Right atrium auricular region (tissue), 2 donors: ENCODE results near the gene ANKRD60. TPM values are rescaled to one million over a fixed set of nuclear protein-coding genes. Genes with fewer than 3 reads are reported as not detected.

Experiments
- DNase-seq: peaks from one replicate; pipeline ENCODE4 v3.0.0-alpha.2; 2019; ENCODE audit warnings: low spot score
- H3K27ac ChIP-seq, 2 donors: fragments of 200-600 bp; sonication (generic); 1 replicate in 1 of 2; 2 replicates in 1 of 2; pipeline ENCODE4 v1.5.1; 2016 to 2019
- H3K27me3 ChIP-seq, 2 donors: fragments of 200-600 bp; sonication (generic); one replicate each; pipeline versions ENCODE4 v1.5.1 to v1.6.0; 2017 to 2019
- H3K36me3 ChIP-seq: fragments of 200-600 bp; sonication (generic); one replicate; pipeline ENCODE4 v1.5.1; 2016
- H3K4me1 ChIP-seq, 2 donors: fragments of 200-600 bp; sonication (generic); one replicate each; pipeline versions ENCODE4 v1.5.1 to v1.6.0; 2017 to 2019
- H3K4me3 ChIP-seq, 2 donors: fragments of 200-600 bp; sonication (generic); 1 replicate in 1 of 2; 2 replicates in 1 of 2; pipeline ENCODE4 v1.5.1; 2017 to 2019; ENCODE audit warnings: mild to moderate bottlenecking in 1 of 2, moderate library complexity in 1 of 2
- H3K9me3 ChIP-seq, 2 donors: fragments of 200-600 bp; sonication (generic); one replicate each; pipeline ENCODE4 v1.5.1; 2019
- total RNA-seq, 2 donors: library from RNA; depleted of rRNA; stranded (reverse); fragments of >200 nt; gene quantifications; one replicate each; pipeline ENCODE4 v1.1.0, GENCODE V29; 2016
- TF ChIP-seq, protein P1 (sequence below), 2 donors: fragments of 200-600 bp; sonication (generic); IDR thresholded peaks; one replicate each; pipeline ENCODE4 v1.5.1; 2019; ENCODE audit warnings: antibody characterized with exemption in 2 of 2

The ANKRD60 gene
- total RNA-seq, 2 donors from 2014 or later = not detected

DNA sequence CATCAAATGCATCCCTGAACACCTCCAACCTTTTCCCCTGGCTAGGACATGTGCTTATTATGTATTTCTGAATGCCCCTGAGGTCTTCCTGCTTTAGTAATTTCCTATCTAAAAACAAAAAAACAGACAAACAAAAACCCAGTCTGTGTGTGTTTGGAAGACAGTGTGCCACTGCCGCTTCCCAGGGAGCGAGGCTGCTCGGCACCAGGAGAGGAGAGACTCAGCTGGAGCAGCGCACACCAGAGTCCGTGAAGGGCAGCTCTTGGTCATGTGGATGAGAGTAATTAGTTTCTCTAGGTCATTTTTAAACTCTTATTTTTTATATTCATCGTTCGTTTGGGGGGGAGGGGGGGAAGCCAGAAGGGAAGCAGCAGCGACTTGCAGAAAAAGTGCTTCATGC is 10.0 kb upstream of the ANKRD60 start:
- no peak overlapping the region for H3K27ac ChIP-seq
- DNase-seq = no peak
- H3K4me1 ChIP-seq = no peaks in the 10 kb centered on the region

DNA sequence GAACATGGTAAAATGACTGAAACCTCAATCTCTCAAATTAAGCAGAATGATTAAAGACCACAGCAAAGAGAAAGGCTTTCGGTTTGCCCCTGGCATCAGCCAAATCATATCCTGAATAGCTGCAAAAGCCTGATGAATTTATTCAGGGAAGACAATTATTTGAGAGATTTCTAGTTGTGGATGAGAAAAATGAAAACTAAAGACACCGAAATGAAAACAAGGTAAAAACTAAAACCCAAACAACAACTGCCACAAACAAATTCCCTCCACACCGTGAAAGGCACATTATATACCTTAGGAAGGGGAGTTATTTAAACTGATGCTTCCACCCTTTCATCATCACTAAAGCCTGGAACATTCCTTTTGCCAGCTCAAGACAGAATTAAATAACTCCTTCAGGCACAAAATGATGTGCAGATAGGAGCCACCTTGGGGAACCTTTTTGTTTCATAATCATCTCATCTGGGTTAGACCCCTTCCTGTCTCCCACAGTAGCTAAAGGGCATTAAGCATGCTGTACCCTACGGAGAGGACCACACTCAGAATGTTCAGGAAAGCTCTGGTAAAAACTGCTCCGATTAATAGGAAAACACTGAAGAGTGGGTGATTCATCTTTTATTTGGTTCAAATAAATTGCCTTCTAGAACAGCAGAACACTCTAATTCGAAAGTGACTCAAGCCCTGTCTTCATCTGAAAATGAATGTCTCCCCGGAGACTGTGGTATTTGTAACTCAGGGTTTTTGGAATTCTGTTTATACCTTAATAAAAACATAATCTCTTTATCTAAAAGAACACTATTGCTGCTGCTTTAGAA is 9.1 kb upstream of the ANKRD60 start:
- no peaks in the 10 kb centered on the region for H3K4me1 ChIP-seq
- H3K4me3 ChIP-seq = peak overlapping the region in 1 of 2 donors; percentile 47
- H3K9me3 ChIP-seq = no peaks in the 10 kb centered on the region
- H3K36me3 ChIP-seq = peaks cover 8% of the 10 kb centered on the region
- H3K27ac ChIP-seq = no peak overlapping the region
- DNase-seq = no peak
- no peaks in the 10 kb centered on the region for H3K27me3 ChIP-seq
- TF ChIP-seq, protein P1, sequence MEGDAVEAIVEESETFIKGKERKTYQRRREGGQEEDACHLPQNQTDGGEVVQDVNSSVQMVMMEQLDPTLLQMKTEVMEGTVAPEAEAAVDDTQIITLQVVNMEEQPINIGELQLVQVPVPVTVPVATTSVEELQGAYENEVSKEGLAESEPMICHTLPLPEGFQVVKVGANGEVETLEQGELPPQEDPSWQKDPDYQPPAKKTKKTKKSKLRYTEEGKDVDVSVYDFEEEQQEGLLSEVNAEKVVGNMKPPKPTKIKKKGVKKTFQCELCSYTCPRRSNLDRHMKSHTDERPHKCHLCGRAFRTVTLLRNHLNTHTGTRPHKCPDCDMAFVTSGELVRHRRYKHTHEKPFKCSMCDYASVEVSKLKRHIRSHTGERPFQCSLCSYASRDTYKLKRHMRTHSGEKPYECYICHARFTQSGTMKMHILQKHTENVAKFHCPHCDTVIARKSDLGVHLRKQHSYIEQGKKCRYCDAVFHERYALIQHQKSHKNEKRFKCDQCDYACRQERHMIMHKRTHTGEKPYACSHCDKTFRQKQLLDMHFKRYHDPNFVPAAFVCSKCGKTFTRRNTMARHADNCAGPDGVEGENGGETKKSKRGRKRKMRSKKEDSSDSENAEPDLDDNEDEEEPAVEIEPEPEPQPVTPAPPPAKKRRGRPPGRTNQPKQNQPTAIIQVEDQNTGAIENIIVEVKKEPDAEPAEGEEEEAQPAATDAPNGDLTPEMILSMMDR (IDR thresholded peaks at IDR 0.05) = peak in 1 of 2 donors; percentile 8

More for the DNA sequence above, 10.0 kb upstream of the ANKRD60 start:
- peaks cover 17% of the 10 kb centered on the region for H3K36me3 ChIP-seq
- H3K27me3 ChIP-seq = no peaks in the 10 kb centered on the region
- H3K9me3 ChIP-seq = no peaks in the 10 kb centered on the region
- TF ChIP-seq, protein P1 (IDR thresholded peaks at IDR 0.05) = no peak
- no peak overlapping the region for H3K4me3 ChIP-seq

DNA sequence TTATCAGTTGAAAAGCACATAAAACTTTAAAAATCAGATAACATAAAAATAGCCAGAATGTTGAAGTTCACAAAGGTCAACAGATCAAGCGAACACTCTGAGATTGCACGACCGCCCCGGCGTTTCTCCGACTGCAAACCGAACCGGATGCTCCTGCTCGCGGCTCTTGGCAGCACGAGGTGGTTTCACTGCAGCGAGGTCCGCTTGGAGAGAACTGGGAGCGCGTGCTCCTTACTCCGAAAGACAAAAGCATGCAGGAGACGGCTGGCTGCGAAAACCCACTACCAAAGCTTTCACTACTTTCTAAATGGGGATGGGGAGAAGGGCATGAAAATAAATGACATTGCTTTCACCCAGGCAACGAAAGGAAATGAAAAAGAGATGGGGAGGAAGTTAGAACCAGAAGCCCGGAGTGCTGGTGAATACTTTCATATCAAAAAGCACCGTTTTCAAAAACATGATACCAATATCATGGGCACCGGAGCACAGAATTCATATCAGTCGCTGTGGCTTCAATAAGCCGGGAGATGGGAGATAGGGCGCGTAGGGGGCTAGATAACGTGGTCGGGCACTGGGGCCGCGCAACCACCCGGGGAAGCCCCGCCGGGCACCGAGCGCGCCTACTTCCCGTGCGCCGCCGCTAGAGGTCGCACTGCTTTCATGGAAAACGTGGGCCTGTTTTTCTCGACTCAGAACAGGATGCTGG is 8.3 kb upstream of the ANKRD60 start:
- peaks cover 4% of the 10 kb centered on the region for H3K36me3 ChIP-seq
- no peaks in the 10 kb centered on the region for H3K9me3 ChIP-seq
- peak overlapping the region; percentile 30 to 47 for H3K4me3 ChIP-seq
- TF ChIP-seq, protein P1 (IDR thresholded peaks at IDR 0.05) = peak; percentile 96 to 98
- peak; percentile 73 for DNase-seq
- H3K27me3 ChIP-seq = no peaks in the 10 kb centered on the region
- no peaks in the 10 kb centered on the region for H3K4me1 ChIP-seq
- no peak overlapping the region for H3K27ac ChIP-seq

DNA sequence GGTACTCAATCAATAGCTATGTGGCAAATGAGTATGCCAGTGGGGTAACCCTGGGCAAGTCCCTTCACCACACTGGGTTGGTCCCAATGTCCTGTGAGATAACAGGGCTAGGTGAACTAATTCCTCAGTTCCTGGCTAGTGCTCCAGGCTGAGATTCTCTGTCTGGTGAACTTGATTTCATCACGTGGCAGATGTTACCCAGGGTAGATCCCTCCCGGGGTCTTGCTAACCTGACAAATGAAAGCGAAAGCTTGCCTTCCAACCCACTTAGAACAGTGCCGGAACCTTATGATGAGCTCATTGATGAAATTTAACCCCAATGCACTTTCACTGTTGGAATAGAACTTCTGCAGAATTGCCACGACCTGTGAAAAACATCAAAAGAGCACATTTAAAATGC is 6.6 kb upstream of the ANKRD60 start:
- H3K4me1 ChIP-seq = no peaks in the 10 kb centered on the region
- no peak for DNase-seq
- H3K27me3 ChIP-seq = no peaks in the 10 kb centered on the region
- no peaks in the 10 kb centered on the region for H3K36me3 ChIP-seq
- no peak overlapping the region for H3K4me3 ChIP-seq
- TF ChIP-seq, protein P1 (IDR thresholded peaks at IDR 0.05) = no peak
- no peak overlapping the region for H3K27ac ChIP-seq
- no peaks in the 10 kb centered on the region for H3K9me3 ChIP-seq

DNA sequence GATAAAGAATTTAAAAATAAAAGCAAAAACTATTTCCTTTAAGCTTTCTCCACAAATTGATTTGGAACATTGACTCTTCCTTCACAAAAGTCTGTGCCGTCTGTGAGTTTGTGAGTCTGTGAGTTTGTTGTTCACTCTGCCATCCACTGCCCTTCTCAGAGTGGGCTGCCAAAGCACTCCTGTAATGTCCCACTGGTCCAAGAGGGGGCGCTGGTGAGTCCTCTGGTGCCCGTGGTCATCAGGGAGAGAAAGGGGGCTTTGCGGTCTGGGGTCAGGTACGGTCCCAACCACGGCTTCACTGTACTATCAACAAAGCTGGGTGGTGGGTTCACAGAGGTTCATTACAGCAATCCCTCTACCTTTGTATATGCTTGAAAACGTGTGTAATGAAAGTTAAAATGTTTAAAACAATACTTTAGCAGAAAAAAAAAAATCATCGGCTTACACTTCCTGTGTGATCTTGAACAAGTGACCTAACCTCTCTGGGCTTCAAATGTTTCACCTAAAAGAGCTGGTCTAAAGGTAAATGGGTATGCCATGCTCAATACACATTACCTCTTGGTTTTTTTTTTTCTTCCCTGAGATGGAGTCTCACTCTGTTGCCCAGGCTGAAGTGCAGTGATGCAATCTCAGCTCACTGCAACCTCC is 5.6 kb upstream of the ANKRD60 start:
- H3K4me3 ChIP-seq = no peak overlapping the region
- TF ChIP-seq, protein P1 (IDR thresholded peaks at IDR 0.05) = peak; percentile 41 to 66
- no peak overlapping the region for H3K27ac ChIP-seq
- peaks cover 0 to under 1% of the 10 kb centered on the region in 2 donors for H3K4me1 ChIP-seq
- H3K27me3 ChIP-seq = no peaks in the 10 kb centered on the region
- H3K9me3 ChIP-seq = no peaks in the 10 kb centered on the region
- no peaks in the 10 kb centered on the region for H3K36me3 ChIP-seq
- DNase-seq = no peak
